ENCODE data around the gene MYH10.

DNA sequence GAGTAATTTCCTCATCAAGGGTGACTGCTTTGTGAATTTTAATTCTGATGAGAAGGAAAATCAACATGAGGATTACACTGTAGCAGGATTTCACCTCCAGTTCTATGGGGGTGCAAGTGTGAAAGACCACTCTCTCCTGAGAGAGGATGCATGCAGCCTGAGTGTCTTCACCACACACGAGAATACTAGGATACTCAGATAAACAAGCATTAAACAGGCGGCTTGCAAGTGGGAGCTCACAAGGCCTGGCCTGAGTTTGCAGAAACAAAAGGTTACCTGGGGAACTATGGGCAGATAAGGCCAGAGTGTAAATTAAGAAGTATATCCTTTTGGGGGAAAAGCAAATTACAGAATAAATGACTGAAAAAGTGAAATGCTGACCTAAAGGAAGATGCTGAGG, 46.6 kb downstream of the MYH10 start:
- TF ChIP-seq, protein P1, sequence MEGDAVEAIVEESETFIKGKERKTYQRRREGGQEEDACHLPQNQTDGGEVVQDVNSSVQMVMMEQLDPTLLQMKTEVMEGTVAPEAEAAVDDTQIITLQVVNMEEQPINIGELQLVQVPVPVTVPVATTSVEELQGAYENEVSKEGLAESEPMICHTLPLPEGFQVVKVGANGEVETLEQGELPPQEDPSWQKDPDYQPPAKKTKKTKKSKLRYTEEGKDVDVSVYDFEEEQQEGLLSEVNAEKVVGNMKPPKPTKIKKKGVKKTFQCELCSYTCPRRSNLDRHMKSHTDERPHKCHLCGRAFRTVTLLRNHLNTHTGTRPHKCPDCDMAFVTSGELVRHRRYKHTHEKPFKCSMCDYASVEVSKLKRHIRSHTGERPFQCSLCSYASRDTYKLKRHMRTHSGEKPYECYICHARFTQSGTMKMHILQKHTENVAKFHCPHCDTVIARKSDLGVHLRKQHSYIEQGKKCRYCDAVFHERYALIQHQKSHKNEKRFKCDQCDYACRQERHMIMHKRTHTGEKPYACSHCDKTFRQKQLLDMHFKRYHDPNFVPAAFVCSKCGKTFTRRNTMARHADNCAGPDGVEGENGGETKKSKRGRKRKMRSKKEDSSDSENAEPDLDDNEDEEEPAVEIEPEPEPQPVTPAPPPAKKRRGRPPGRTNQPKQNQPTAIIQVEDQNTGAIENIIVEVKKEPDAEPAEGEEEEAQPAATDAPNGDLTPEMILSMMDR (conservative IDR thresholded peaks at IDR 0.05) = no peak
- no peak for TF ChIP-seq EZH2 (IDR thresholded peaks at IDR 0.05; ENCODE audit: low read depth)

All from PC-9 (cell line).